ENCODE data around the gene AGFG1.

- TF ChIP-seq POLR2A (IDR thresholded peaks at IDR 0.05), result no peak
- TF ChIP-seq CTCF (IDR thresholded peaks at IDR 0.05), result no peak
- TF ChIP-seq POLR2AphosphoS5 (IDR thresholded peaks at IDR 0.05), result no peak
Observed at GRCh38 chr2:227607941-227608340, 136.0 kb downstream of the AGFG1 start.

Data from suprapubic skin (tissue), 4 donors.